NCI-H2107 (cell line): ENCODE data around the gene STK39.

Experiments used
- DNase-seq: peaks from one replicate; lab custom pipeline; 2025; lab: John Stamatoyannopoulos, UW

STK39 gene

GRCh38 chr2:167992278-167992677, 255.1 kb downstream of the STK39 start:
- DNase-seq: no peak

GRCh38 chr2:167990062-167990461, 257.3 kb downstream of the STK39 start:
- DNase-seq: no peak

- no peak for DNase-seq
These were observed 259.1 kb downstream of the STK39 start for GRCh38 chr2:167988296-167988695.

- no peak for DNase-seq
These were observed 259.8 kb downstream of the STK39 start for GRCh38 chr2:167987558-167987957.

- no peak for DNase-seq
These were observed 260.4 kb downstream of the STK39 start for GRCh38 chr2:167987026-167987425.

- DNase-seq: no peak
These were observed 261.2 kb downstream of the STK39 start for GRCh38 chr2:167986223-167986622.

GRCh38 chr2:167981945-167982344, 265.4 kb downstream of the STK39 start:
- no peak for DNase-seq

- no peak for DNase-seq
These were observed 267.0 kb downstream of the STK39 start for GRCh38 chr2:167980439-167980838.

- DNase-seq: no peak
These were observed 274.6 kb downstream of the STK39 start for GRCh38 chr2:167972746-167973145.

- no peak for DNase-seq
These were observed 275.4 kb downstream of the STK39 start for GRCh38 chr2:167972020-167972419.

- no peak for DNase-seq
These were observed 280.2 kb downstream of the STK39 start for GRCh38 chr2:167966937-167967913.

GRCh38 chr2:167965907-167966761, 281.3 kb downstream of the STK39 start:
- DNase-seq: no peak

- DNase-seq: no peak
These were observed 282.6 kb downstream of the STK39 start for GRCh38 chr2:167964650-167965413.

GRCh38 chr2:167963899-167964649, 283.3 kb downstream of the STK39 start:
- no peak for DNase-seq

- DNase-seq: no peak
These were observed 284.8 kb downstream of the STK39 start for GRCh38 chr2:167962436-167963226.

GRCh38 chr2:167961536-167962048, 285.8 kb downstream of the STK39 start:
- DNase-seq: no peak

GRCh38 chr2:167960089-167960747, 287.2 kb downstream of the STK39 start:
- DNase-seq: no peak

- DNase-seq: no peak
These were observed 289.7 kb downstream of the STK39 start for GRCh38 chr2:167957662-167958061.

- DNase-seq: no peak
These were observed 292.0 kb downstream of the STK39 start for GRCh38 chr2:167955264-167955906.
